Stimulated activated CD8-positive, alpha-beta memory T cell treated with anti-CD3 and anti-CD28 coated beads, Interleukin-15, amount 100 ng/mL, for 48 hours (primary cell): ENCODE results near the gene TMEM203.
A peak's percentile ranks its signal among the peaks of the same experiment; 100 is the strongest.

Source experiments
- DNase-seq, 2 donors: peaks; one replicate each; pipeline ENCODE4 v3.0.0-alpha.2; 2020; ENCODE audit warnings: low read depth in 2 of 2

TMEM203 gene

DNA sequence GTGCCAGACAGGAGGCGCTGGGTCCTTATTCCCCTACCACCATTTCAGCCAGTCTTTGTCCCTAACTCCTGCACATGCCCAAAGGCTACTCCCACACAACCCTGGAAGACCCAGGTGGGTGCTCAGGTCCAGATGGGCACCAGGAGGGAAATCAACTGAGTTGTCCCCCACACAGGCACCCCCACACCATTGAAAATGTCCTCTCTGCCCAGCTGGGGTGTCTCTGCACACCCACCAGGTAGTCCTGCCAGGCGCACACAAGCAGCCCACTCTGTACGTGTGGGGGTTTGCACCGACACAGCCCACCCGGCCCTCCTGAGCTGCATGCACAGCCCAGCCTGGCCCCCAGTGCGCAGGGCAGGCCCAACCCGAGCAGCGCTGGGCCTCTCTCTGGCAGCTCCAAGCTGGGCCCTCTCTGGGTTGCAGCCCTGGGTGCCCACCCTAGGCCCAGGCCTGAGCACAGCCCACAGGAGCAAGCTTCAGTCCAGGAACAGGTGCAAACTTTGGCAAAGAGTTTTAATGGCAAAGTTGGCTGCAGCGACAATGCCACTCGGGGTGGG, 14.4 kb upstream of the TMEM203 start:
- DNase-seq: no peak

DNA sequence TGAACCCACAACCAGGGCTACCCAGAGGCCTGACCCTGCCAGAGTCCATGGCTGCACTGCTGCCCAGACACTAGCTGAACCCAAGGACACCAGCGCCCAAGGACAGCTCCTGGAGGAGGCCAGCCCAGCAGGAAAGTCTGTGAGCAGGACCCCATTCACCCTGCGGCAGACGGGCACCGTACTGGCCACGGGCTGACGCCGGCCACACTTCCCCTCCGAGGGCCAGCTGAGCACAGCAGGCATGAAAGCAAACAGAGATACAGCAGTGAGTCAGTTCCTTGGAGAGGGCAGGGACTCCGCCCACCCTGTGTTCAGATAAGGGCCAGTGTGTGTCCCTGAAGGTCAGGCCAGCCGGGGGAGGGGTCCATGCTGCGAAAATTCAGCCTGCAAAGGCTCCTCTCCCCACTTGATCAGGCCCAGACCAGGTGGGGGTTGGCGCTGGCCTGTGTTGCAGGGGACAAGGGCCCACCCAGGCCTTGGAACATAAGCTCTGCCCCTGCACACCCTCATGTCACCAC, 13.4 kb upstream of the TMEM203 start:
- no peak for DNase-seq

DNA sequence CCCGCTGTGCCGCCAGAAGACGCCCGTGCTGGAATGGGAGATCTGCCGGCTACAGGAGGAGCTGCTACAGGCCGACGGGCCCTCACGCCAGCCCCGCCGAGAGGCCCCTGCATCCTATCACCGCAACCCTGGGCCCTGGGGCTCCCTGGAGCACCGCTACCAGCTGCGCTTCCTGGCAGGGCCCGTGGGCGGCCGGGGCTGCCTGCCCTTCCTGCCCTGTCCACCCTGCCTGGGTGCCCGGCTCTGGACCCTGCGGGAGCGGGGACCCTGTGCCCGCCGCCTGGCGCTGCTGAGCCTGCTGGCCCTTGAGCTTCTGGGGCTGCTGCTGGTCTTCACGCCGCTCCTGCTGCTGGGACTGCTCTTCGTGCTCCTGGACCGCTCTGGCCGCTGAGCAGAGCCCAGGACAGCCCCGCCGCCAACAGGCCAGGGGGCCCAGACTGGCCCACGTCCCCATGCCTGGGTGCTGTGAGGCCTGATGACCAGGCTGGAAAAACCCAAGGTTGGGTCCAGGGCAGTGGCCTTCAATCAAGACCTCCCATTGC, 12.8 kb upstream of the TMEM203 start:
- DNase-seq: no peak

DNA sequence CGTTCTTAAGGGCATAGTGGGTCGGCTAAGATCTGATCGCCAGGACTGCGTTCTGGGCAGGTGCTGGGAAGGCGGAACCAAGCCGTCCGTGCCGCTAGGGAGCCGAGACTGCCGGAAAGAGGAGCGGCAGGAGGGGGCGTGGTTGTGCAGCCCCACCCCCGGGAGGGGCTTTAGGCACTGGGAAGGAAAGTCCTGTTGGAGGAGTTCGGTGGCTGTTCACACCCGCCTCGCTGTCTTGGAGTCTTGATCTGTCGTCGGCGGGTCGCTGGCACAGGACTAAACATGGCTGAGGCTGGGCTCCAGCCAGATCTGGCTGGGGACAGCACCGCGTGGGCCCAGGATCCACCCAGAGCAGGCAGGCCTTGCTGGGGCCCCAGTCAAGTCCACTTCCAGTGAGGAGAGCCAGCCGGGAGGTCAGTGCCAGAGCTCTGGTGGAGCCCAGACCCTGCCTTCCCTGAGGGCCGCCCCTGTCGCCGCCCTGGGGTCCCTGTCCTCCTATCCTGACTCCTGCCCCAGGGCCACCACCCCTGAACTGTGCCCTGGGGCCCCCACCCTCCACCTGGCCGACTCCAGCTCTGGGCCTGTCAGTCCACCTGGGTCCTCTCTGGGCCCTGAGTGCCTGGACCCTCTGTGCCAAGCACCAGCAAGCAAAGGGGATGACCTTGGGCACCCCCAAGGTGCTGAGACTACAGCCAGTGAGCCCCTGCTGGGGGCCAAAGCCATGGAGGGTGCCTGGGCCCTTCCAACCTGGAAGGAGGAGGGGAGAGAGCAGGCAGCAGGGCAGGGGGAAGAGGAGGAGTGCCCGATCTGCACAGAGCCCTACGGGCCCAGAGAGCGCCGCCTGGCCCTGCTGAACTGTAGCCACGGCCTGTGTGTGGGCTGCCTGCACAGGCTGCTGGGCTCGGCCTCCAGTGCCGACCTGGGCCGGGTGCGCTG, 12.1 kb upstream of the TMEM203 start:
- no peak for DNase-seq

DNA sequence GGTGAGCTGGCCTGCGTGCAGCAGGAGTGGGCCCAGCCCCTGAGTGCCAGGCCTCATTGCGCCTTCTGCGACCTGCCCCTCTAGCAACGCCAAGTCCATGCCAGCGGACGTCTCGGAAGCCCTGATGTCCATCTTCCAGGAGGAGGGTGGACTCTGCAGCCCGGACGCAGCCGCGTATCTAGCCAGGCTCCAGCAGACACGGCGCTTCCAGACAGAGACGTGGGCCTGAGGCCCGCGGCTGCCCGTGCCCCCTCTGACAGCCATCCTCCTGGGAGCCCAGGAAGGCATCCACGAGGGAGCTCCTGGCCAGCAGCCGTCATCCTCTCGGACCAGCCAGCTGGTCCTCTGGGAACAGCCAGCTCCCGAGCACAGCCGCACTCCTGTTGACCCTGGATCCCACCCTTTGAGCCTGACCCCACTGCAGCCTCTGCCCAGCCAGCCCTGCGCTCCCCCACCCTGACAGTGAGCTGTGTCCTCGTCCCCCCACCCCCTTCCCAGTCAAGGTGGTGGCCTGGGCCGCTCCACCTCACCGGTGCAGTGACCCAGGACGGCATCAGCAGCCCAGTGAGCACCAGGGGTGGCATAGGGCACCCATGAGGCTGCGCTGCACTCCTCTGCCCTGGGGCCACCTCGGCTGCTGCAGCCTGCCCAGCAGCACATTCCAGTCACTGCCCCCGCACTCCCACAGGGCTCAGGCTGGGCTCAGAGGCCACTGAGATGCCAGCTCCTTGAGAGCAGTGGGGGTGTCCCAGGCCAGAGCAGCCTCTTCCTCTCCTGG, 10.9 kb upstream of the TMEM203 start:
- DNase-seq: no peak

DNA sequence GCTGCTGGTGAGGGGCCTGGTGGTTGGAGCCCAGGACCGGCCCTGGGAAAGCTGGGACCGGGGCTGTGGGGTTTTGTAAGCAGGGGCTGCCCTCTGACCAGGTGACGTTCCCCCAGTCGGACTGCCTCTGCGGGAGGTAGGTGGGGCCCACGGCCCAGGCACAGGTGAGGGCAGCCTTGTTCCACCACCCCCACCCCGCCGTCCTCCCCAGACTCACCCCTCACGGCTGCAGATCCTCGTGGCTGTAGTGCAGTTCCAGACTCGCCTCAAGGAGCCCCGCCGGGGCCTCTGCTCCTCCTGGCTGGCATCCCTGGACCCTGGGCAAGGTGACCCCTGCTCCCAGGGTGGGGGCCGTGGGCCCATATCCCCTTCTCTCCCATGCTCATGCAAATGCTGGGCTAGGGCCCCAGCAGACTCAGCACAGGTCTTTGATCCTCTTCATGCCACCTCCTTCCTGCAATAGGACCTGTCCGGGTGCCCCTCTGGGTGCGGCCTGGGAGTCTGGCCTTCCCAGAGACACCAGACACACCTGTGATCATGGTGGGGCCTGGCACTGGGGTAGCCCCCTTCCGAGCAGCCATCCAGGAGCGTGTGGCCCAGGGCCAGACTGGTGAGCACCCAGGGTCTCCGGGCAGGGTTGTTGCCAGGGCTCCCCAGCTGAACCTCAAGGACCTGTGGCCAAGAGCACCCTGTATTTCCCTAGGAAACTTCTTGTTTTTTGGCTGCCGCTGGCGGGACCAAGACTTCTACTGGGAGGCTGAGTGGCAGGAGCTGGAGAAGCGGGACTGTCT, 9.9 kb upstream of the TMEM203 start:
- no peak for DNase-seq

DNA sequence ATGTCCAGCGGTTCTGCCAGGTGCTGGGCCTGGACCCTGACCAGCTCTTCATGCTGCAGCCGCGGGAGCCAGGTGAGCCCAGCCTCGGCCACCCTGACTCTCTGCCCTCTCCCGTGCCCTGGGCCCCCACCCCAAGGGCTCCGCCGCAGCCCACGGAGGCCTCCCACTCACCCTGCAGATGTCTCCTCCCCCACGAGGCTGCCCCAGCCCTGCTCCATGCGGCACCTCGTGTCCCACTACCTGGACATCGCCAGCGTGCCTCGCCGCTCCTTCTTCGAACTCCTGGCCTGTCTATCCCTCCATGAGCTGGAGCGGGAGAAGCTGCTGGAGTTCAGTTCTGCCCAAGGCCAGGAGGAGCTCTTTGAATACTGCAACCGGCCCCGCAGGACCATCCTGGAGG, 9.2 kb upstream of the TMEM203 start:
- no peak for DNase-seq

DNA sequence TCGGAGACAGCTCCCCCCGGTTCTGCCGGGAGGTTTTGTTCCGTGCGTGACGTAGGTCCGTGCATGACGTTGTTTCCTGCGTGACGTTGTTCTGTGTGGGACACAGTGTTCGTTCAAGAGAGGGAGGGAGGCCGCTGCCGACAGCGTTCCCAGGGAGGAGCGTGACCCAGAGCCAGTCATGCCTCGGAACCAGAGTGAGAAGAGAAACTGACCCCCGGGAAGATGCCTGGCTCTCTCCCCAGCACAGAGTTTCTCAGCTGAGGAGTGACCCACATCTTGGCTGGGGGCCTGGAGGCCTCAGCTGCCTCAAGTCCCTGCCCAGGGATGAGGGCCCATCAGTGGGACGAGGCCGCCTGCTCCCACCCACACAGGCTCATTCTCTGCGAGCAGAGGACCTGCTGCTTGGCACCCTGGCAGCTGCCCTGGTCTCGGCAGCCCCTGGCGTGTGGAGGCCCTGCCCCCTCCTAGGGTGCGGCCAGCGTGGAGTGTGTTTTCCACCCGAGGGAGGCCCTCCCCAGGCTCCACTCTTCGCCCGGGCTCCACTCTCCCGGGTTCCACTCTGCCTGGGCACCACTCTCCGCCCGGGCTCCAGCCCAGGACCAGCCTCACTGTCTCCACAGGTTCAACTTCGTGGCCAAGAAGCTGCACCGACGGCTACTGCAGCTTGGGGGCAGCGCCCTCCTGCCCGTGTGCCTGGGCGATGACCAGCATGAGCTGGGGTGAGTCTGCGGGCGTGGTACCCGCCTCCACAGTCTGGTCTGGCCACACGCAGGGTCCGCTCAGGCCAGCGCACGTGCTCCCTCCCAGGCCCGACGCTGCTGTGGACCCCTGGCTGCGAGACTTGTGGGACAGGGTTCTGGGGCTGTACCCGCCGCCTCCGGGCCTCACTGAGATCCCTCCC, 8.0 kb upstream of the TMEM203 start:
- no peak for DNase-seq

DNA sequence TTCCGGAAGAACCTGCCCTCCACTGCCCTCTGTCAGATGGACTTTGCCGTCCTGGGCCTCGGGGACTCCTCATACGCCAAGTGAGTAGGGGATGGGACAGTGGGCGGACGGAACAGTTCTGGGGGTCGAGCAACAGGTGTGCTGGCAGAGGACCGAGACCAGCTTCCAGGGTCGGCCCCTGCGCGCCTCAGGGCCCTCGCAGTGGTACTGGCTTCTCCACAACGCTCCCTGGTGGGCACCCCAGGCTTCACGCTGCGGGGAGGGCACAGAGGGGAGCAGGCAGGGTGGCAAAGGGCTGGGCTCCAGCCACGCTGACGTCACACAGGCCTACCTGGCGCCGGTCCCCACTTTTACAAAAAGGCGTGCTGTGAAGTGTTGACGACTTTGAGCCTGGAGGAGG, 7.1 kb upstream of the TMEM203 start:
- no peak for DNase-seq

DNA sequence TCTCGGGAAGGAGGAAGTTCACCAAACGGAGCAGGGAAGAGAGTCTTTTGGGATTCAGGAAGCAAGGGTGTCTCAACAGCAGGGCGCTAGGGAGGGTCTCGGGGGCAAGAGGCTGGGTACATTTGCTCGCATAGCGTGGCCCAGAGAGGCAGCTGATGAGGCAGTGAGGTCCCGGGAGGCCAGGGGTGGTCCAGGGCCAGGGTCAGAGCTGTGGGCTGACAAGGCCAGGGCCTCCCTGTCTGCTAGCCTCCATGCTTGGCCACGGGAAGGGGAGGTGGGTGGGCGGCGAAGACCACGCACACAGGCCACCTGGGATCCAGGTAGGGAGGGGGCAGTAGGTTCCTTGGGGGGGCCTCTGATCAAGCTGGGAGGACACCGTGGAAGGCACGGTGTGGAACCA, 6.1 kb upstream of the TMEM203 start:
- no peak for DNase-seq

DNA sequence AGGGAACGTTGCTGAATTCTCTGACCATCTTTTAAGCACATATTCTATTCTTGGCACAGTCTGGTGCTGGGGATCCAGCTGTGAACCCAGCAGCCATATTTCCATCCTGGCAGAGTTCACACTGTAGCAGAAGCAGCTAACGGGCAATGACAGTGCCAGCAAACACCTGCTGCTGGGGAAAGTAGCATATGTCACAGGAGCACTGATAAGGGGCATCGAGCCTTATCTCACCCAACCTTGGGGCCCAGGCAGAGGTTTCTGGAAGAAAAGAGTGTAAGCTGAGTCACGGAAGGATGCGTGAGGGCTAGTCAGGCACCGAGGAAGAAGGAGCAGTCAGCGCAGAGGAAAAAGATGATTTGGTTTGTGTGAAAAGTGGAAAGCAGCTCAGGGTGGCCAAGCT, 1.2 kb upstream of the TMEM203 start:
- no peak for DNase-seq

DNA sequence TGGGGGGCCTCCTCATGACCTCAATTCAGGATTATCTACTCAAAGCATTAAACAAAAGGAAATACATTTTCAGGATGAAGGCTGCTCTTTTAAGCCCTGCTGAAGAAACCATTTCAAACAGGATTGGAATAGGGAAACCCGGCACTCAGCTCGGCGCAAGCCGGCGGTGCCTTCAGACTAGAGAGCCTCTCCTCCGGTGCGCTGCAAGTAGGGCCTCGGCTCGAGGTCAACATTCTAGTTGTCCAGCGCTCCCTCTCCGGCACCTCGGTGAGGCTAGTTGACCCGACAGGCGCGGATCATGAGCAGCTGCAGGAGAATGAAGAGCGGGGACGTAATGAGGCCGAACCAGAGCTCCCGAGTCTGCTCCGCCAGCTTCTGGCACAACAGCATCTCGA, 720 bp downstream of the TMEM203 start:
- DNase-seq: no peak

DNA sequence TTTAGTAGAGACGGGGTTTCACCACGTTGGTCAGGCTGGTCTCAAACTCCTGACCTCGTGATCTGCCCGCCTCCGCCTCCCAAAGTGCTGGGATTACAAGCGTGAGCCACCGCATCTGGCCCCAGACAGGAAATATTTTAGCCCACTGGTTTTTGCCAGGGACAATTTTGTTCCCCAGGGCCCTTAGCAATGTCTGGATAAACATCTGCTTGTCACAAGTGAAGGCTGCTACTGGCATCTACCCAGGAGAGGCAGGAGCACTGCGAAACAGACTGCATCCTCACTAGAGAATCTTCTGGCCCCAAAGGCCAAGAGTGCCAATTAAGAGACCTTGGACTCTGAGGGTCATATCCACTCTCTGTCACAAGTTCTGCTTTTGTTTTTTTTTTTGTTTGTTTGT, 2.5 kb downstream of the TMEM203 start:
- DNase-seq: no peak

DNA sequence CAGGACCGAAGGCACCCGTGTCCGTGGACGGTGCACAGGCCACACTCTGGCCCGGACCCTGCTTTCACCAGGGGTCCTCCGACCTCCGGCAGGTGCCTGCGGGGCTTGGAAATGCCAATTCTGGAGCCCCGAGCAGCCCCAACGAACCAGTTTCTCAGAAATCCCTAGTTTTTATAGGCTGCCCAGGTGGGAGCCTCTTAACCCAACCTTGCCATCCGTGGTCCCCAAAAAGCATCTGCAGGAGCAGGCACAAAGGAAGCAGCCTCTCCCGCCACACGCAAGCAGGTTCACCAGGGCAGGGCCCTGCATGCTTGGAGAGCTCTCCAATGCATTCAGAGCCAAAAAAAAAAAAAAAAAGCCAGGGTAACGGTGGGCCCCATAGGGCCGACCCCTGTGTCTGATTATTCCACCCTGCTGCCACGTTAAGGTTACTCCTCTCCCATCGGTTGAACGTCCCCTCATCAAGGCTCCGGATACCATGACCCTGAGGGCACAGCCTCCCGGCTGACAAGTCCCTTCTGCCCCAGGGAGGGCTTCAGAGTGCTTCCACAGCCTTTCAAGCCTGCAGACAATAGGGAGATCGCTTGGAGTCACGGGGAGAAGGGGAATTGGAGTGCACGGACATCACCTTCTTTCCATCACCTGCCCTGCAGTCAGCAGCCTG, 4.1 kb downstream of the TMEM203 start:
- DNase-seq: no peak

DNA sequence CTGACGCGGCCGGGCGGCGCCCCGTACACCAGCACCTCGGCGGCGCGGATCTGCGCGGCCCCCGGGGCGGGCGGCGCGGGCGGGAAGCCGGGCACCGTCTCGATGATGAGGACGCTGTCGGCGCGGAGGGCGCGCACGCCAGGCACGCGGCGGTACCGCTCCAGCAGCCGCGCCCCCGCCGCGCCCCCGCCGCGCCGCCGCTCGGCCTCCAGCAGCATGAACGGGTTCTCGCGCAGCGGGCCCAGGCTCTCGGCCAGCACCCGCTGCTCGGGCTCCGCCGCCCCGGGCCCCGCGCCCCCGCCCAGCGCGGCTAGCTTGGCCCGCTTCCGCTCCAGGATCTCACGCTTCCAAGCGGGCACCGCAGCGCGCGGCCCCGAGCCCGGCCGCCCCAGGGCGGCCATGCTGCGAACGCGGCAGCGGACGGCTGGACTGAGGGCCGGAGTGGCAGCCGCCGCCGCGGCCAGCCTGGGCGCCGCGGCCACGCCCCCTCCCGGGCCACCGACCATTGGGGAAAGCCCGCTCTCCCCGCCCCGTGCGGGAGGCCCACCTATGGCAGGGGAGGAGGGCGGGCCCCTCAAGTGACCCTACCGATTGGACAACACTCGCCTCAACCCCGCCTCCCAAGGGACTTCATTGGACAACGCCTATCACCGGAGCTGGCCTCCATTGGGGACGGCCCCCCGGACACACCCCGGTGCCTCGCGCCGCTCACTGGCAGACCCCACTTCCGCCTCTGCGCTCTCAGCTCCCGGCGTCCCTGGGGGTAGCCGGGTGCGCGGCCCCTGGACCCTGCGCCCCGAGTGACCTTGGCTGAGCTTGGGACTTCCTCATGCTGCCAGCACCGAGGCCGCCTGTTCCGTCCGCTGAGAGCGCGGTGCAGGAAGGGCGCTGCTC, 4.9 kb downstream of the TMEM203 start, which contains the start of gene TPRN:
Gene TPRN (minus strand): TSS at position 431 of the 894 bp plus-strand sequence. CDS start 30 bp downstream, at position 401.
- peak; percentile 98 to 99 for DNase-seq

DNA sequence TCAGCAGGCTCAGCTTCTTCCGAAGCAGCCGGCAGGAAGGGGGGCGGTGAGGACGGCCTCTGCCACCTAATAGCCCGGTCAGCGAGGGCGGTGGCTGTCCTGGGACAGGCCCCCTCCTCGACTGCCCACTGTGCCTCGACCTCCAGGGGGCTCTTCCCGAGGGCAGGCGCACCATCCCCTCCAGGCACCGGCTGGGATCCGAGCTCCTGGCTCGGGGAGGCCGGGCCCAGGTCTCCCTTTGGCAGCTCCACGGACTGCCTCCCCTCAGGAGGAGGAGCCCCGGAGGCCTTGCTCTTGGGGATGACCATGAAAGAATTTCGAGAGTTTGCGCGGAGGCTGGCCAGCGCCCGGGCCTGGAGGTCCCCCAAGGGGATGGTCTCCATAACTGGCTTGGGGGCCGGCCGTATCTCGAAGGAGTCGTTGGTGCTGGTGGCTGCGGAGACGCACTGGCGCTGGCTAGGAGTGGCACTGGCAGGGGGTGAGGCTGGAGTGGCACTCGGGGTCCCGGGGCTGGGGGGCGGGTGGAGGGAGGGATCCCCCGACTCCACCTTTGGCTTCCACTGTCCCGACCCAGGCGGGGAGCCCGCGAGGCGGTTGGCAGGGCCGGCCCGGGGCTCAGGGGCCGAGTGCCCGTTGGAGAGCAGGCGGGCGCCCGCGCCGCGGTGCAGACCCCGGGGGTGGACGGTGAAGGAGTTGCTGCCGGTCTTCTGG, 5.9 kb downstream of the TMEM203 start:
- no peak for DNase-seq

DNA sequence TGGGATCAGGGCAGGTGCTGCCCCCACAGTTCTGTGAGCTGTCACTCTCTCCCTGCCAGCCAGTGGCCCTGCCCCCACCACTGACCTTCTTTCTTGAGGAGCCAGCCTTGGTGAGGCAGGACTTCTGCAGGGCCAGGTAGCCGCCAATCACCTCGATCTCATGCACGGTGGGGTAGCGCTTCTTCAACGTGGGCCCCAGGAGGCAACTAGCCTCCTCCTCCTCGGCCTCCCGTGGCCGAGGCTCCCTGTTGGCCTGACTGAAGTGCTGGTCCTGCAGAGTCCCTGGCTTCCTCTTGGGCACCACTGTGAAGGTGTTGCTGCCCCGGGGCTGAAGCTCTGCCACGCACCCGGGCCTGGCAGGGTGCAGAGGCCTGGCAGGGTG, 6.6 kb downstream of the TMEM203 start:
- DNase-seq: no peak
